ENCODE data around the gene RBMS3.

DNA sequence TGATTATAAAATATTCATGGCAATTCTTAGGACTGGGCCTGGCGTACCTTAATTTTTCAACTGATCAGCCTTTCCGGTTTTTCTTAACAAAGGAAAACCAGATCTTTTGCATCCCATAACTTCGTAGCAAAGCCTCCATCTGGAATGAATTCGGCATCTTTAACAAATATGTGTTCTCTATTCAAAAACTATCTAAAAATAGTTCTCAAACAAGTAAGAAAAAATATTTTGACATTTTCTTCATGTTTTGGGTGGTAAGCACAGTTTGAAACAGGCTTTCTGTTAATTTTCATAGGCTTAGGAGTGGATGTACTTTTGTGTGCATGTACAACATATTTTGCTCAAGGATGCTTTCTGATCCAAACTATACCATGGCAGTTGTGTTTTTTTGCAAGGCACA is 55.1 kb downstream of the RBMS3 start:
- TF ChIP-seq POLR2A (IDR thresholded peaks at IDR 0.05) = no peak
- TF ChIP-seq, protein P1, sequence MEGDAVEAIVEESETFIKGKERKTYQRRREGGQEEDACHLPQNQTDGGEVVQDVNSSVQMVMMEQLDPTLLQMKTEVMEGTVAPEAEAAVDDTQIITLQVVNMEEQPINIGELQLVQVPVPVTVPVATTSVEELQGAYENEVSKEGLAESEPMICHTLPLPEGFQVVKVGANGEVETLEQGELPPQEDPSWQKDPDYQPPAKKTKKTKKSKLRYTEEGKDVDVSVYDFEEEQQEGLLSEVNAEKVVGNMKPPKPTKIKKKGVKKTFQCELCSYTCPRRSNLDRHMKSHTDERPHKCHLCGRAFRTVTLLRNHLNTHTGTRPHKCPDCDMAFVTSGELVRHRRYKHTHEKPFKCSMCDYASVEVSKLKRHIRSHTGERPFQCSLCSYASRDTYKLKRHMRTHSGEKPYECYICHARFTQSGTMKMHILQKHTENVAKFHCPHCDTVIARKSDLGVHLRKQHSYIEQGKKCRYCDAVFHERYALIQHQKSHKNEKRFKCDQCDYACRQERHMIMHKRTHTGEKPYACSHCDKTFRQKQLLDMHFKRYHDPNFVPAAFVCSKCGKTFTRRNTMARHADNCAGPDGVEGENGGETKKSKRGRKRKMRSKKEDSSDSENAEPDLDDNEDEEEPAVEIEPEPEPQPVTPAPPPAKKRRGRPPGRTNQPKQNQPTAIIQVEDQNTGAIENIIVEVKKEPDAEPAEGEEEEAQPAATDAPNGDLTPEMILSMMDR (IDR thresholded peaks at IDR 0.05) = no peak
